HCT116 (cell line): Measurements from ENCODE around the gene SPATA19. TPM values are rescaled to one million over a fixed set of nuclear protein-coding genes. Genes with fewer than 3 reads are reported as not detected.

ENCODE experiments used
- ATAC-seq: fragments of 200-7000 bp; cut with Tn5 transposase; 2 replicates; pipeline ENCODE4 v1.9.1; 2020; ENCODE audit warnings: mild to moderate bottlenecking, moderate library complexity
- BruUV-seq: library from RNA; stranded (reverse); fragments of 400-500 nt; replicated peaks from 2 replicates; lab custom pipeline; 2021; lab: Mats Ljungman, UMichigan
- CTCF ChIA-PET: fragments of 300-600 bp; sonication (Branson Sonifier 250); formaldehyde crosslinking; loops from one replicate; lab custom pipeline; 2021; ENCODE audit warnings: antibody characterized with exemption; lab: Charles Lee
- POLR2A ChIA-PET: fragments of 300-600, 350-600 bp; sonication (Branson Sonifier 250); formaldehyde crosslinking; loops from one replicate; lab custom pipeline; 2021; ENCODE audit warnings: antibody characterized with exemption; lab: Charles Lee
- RAD21 ChIA-PET, 2 experiments: fragments of 300-600 bp; sonication (Branson Sonifier 250); formaldehyde crosslinking; loops; one replicate each; lab custom pipeline; 2023; ENCODE audit warnings: low total read pairs in 2 of 2; ENCODE audit not compliant: uncharacterized antibody in 2 of 2, unreplicated experiment in 2 of 2, low non-redundant PET in 1 of 2; lab: Charles Lee
- DNase-seq: peaks from one replicate; pipeline ENCODE4 v3.0.0-alpha.2; 2010; ENCODE audit warnings: low read depth, low spot score
- H2AFZ ChIP-seq: fragments of 200-600 bp; shearing (Covaris generic), sonication (generic); 2 replicates; pipeline ENCODE4 v1.6.1; 2017; ENCODE audit warnings: low read depth, mixed run types, mixed read lengths, antibody characterized with exemption, low read length; ENCODE audit not compliant: poor library complexity, severe bottlenecking
- H3K27ac ChIP-seq: 2 replicates; pipeline ENCODE4 v1.5.1; 2012; ENCODE audit warnings: low read depth, low read length
- H3K27me3 ChIP-seq: fragments of 200-600 bp; sonication (generic); 2 replicates; pipeline ENCODE4 v1.6.1; 2016; ENCODE audit warnings: mixed run types, low read length, mixed read lengths; ENCODE audit not compliant: insufficient read depth
- H3K36me3 ChIP-seq, 2 experiments: fragments of 200-500 bp in 1 of 2; fragments of 200-600 bp in 1 of 2; sonication (Bioruptor generic) in 1 of 2; sonication (generic) in 1 of 2; 2 replicates each; pipeline versions ENCODE4 v1.5.1 to v1.6.1; 2014 to 2016; ENCODE audit warnings: low read length in 2 of 2, inconsistent platforms in 1 of 2, mixed read lengths in 1 of 2, mixed run types in 1 of 2; ENCODE audit not compliant: insufficient read depth in 2 of 2, control insufficient read depth in 1 of 2
- H3K4me1 ChIP-seq, 2 experiments: fragments of 200-600 bp in 1 of 2; sonication (generic) in 1 of 2; 2 replicates each; pipeline versions ENCODE4 v1.5.1 to v1.6.1; 2012 to 2017; ENCODE audit warnings: low read length in 2 of 2, inconsistent platforms in 1 of 2, mild to moderate bottlenecking in 1 of 2, mixed read lengths in 1 of 2, mixed run types in 1 of 2, moderate library complexity in 1 of 2; ENCODE audit not compliant: insufficient read depth in 2 of 2, control insufficient read depth in 1 of 2
- H3K4me2 ChIP-seq: fragments of 200-600 bp; sonication (generic); 2 replicates; pipeline ENCODE4 v1.6.1; 2017; ENCODE audit warnings: mixed run types, low read length, mixed read lengths
- H3K4me3 ChIP-seq, 2 experiments: fragments of 200-600 bp in 1 of 2; sonication (generic) in 1 of 2; replicated peaks in 1 of 2; 2 replicates each; pipeline ENCODE4 v1.5.1; 2011 to 2016; ENCODE audit warnings: low read length in 2 of 2, control low read depth in 1 of 2, low read depth in 1 of 2, mild to moderate bottlenecking in 1 of 2, mixed read lengths in 1 of 2, mixed run types in 1 of 2
- H3K79me2 ChIP-seq: fragments of 200-600 bp; sonication (generic); 2 replicates; pipeline ENCODE4 v1.6.1; 2017; ENCODE audit warnings: mild to moderate bottlenecking, mixed run types, low read length, moderate library complexity, mixed read lengths; ENCODE audit not compliant: insufficient read depth
- H3K9ac ChIP-seq: fragments of 200-600 bp; sonication (generic); 2 replicates; pipeline ENCODE4 v1.6.1; 2016; ENCODE audit warnings: low read length, mixed read lengths
- H3K9me2 ChIP-seq: fragments of 200-600 bp; sonication (generic), shearing (Covaris generic); 2 replicates; pipeline ENCODE4 v1.6.1; 2017; ENCODE audit warnings: mixed run types, mild to moderate bottlenecking, moderate library complexity; ENCODE audit not compliant: insufficient read depth
- H3K9me3 ChIP-seq, 2 experiments: fragments of 200-500 bp in 1 of 2; fragments of 200-600 bp in 1 of 2; sonication (Bioruptor generic) in 1 of 2; sonication (generic) in 1 of 2; 2 replicates each; pipeline ENCODE4 v1.6.1; 2014 to 2017; ENCODE audit warnings: low read length in 2 of 2, mixed read lengths in 2 of 2, inconsistent platforms in 1 of 2, low read depth in 1 of 2, mild to moderate bottlenecking in 1 of 2, mixed run types in 1 of 2, moderate library complexity in 1 of 2; ENCODE audit not compliant: control insufficient read depth in 1 of 2, insufficient read depth in 1 of 2
- H4K20me1 ChIP-seq: fragments of 200-600 bp; sonication (generic), shearing (Covaris generic); 2 replicates; pipeline ENCODE4 v1.6.1; 2017; ENCODE audit warnings: mixed run types, mild to moderate bottlenecking, moderate library complexity; ENCODE audit not compliant: insufficient read depth
- EGR1 ChIP-seq: IDR thresholded peaks from 2 replicates; pipeline ENCODE4 v1.6.1; 2012; ENCODE audit warnings: low read depth
- EZH2phosphoT487 ChIP-seq: fragments of 200-600 bp; IDR thresholded peaks from 2 replicates; pipeline ENCODE4 v1.6.1; 2018; ENCODE audit warnings: antibody characterized with exemption, borderline replicate concordance
- MAX ChIP-seq: IDR thresholded peaks from 2 replicates; pipeline ENCODE4 v1.6.1; 2012
- POLR2A ChIP-seq: IDR thresholded peaks from 2 replicates; pipeline ENCODE4 v1.7.0; 2011; ENCODE audit warnings: borderline replicate concordance; ENCODE audit not compliant: insufficient read depth, insufficient read length; ENCODE audit errors: extremely low read depth
- REST ChIP-seq: IDR thresholded peaks from 2 replicates; pipeline ENCODE4 v1.6.1; 2012; ENCODE audit warnings: low read depth
- SP1 ChIP-seq: IDR thresholded peaks from 2 replicates; pipeline ENCODE4 v1.6.1; 2012; ENCODE audit warnings: low read depth
- ZBTB33 ChIP-seq: IDR thresholded peaks from 2 replicates; pipeline ENCODE4 v1.6.1; 2011; ENCODE audit warnings: mild to moderate bottlenecking, low read length, moderate library complexity; ENCODE audit not compliant: insufficient replicate concordance; ENCODE audit errors: extremely low read depth
- ZFX ChIP-seq: fragments of 450-650 bp; IDR thresholded peaks from 2 replicates; pipeline ENCODE4 v1.6.1; 2017
- intact Hi-C: fragments of 100-400 bp; cut with micrococcal nuclease; formaldehyde crosslinking; loops from 2 replicates; pipeline ENCODE4 v1.10.0; 2022
- total RNA-seq: library from RNA; stranded (reverse); gene quantifications from one replicate; pipeline ENCODE4 v1.2.1, GENCODE V29; 2021; ENCODE audit not compliant: unreplicated experiment

SPATA19 gene
- total RNA-seq, 1 experiment from 2014 or later, result not detected

GRCh38 chr11:133892126-133892525, 46.8 kb upstream of the SPATA19 start:
- Histone ChIP-seq H3K36me3 (no peaks in the 10 kb centered on the region), H4K20me1 (no peaks in the 10 kb centered on the region), H3K27me3 (peaks cover 37% of the 10 kb centered on the region), H3K27ac (no peak overlapping the region), H3K9me3 (no peaks in the 10 kb centered on the region), H3K9me2 (no peaks in the 10 kb centered on the region), H3K4me3 (no peak overlapping the region), H3K4me1 (no peaks in the 10 kb centered on the region), H3K4me2 (no peak overlapping the region), H3K9ac (no peak overlapping the region), H3K79me2 (no peaks in the 10 kb centered on the region), H2AFZ (no peak overlapping the region)
- no peak for DNase-seq
- no peak for ATAC-seq
- no TSS peak for BruUV-seq
- ChIA-PET CTCF (no interaction called here), RAD21 (no interaction called here), POLR2A (no interaction called here)
- TF ChIP-seq ZFX, result no peak
- TF ChIP-seq SP1, result no peak
- TF ChIP-seq MAX, result no peak
- no peak for TF ChIP-seq POLR2A
- no peak for TF ChIP-seq EGR1
- TF ChIP-seq EZH2phosphoT487, result no peak
- no peak for TF ChIP-seq ZBTB33
- TF ChIP-seq REST, result no peak
- intact Hi-C loops, result no loop called here
